ENCODE results near the gene MS4A15. TPM values are rescaled to one million over a fixed set of nuclear protein-coding genes. Genes with fewer than 3 reads are reported as not detected.

The MS4A15 gene
- total RNA-seq, 2 experiments from 2014 or later = not detected

- no peaks in the 10 kb centered on the region for H3K4me1 Mint-ChIP-seq
- no peaks in the 10 kb centered on the region for H3K9me3 Mint-ChIP-seq (ENCODE audit: low read depth)
Observed at GRCh38 chr11:60731586-60731985, 25.1 kb upstream of the MS4A15 start.

GRCh38 chr11:60734279-60734678, 22.4 kb upstream of the MS4A15 start:
- no peak overlapping the region for H3K4me3 Mint-ChIP-seq
- no peaks in the 10 kb centered on the region for H3K9me3 Mint-ChIP-seq (ENCODE audit: low read depth)
- H3K27ac Mint-ChIP-seq = no peak overlapping the region
- ChIA-PET POLR2A (no interaction called here), CTCF (interaction anchor here (0.8 kb wide), 1 partner anchor 41 kb away, joined by 3 read pairs; no protein-coding TSS in a partner anchor)
- intact Hi-C loops (cut with DNase I, micrococcal nuclease) = no loop called here
- DNase-seq (no peak), ATAC-seq (no peak)
- H3K27me3 Mint-ChIP-seq = peaks cover 8% of the 10 kb centered on the region
- H3K36me3 Mint-ChIP-seq (ENCODE audit: low read depth) = no peaks in the 10 kb centered on the region
- no peaks in the 10 kb centered on the region for H3K4me1 Mint-ChIP-seq

More at GRCh38 chr11:60731586-60731985, 25.1 kb upstream of the MS4A15 start:
- DNase-seq = no peak
- CTCF ChIA-PET = no interaction called here
- no peak overlapping the region for H3K27ac Mint-ChIP-seq
- no peak overlapping the region for H3K4me3 Mint-ChIP-seq
- POLR2A ChIA-PET = no interaction called here
- ATAC-seq = no peak
- no peaks in the 10 kb centered on the region for H3K36me3 Mint-ChIP-seq (ENCODE audit: low read depth)
- intact Hi-C loops (cut with DNase I, micrococcal nuclease) = no loop called here
- H3K27me3 Mint-ChIP-seq = peaks cover 13% of the 10 kb centered on the region

GRCh38 chr11:60739114-60739513, 17.6 kb upstream of the MS4A15 start:
- POLR2A ChIA-PET = no interaction called here
- CTCF ChIA-PET = interaction anchor here (0.7 to 1.4 kb wide), 2 partner anchors 22 to 23 kb away, joined by 3 to 4 read pairs; no protein-coding TSS in a partner anchor
- Mint-ChIP-seq H3K4me1 (no peaks in the 10 kb centered on the region), H3K27me3 (peaks cover 3% of the 10 kb centered on the region), H3K4me3 (no peak overlapping the region), H3K27ac (no peak overlapping the region), H3K9me3 (ENCODE audit: low read depth) (no peaks in the 10 kb centered on the region), H3K36me3 (ENCODE audit: low read depth) (no peaks in the 10 kb centered on the region)
- ATAC-seq (no peak), DNase-seq (no peak)
- intact Hi-C loops (cut with DNase I, micrococcal nuclease) = no loop called here

DNA sequence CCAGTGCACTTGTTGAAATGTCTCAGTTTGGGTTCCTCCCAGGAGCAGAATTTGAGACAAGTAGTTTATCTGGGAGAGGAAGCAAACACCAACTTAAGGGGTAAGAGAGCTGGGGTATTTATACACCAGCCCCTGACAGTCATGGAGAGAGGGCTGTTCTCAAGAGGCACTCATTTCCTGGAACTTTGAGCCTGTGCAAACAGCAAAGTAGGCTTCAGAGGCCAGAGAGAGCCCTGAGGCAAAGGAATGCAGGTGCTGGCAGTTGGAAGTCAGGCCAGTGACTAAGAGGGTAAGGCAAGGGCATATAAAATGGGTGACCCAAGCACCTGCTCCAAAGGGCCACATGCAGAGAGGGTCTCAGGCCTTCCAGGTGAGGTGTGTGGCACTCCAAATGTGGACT, 16.1 kb upstream of the MS4A15 start:
- CTCF ChIA-PET = interaction anchor here (0.7 to 1.4 kb wide), 2 partner anchors 22 to 49 kb away, joined by 3 read pairs; no protein-coding TSS in a partner anchor
- no peak for ATAC-seq
- intact Hi-C loops (cut with DNase I, micrococcal nuclease) = no loop called here

DNA sequence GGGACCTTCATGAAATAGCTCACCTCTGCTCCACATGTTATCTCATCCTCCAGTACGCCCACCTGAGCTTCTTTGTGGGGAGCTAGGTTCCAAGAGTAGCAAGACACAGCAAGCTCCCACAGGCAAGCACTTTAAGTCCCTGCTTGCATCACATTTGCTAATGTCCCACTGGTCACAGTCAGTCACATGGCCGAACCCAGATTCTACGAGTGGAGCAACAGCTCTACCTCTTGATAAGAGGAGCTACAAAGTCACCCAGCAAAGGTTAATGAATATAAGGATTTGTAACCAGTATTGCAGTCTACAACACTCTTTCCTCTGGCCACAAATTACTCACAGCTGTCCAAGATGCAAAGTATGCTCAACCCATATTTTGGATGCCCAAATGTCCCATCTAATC, 15.2 kb upstream of the MS4A15 start:
- H3K4me1 Mint-ChIP-seq = no peaks in the 10 kb centered on the region

More for the DNA sequence above, 16.1 kb upstream of the MS4A15 start:
- Mint-ChIP-seq H3K36me3 (ENCODE audit: low read depth) (no peaks in the 10 kb centered on the region), H3K27me3 (peaks cover 3% of the 10 kb centered on the region), H3K4me1 (no peaks in the 10 kb centered on the region), H3K4me3 (no peak overlapping the region), H3K27ac (no peak overlapping the region), H3K9me3 (ENCODE audit: low read depth) (no peaks in the 10 kb centered on the region)
- no peak for DNase-seq
- POLR2A ChIA-PET = no interaction called here

GRCh38 chr11:60743058-60743457, 13.6 kb upstream of the MS4A15 start:
- intact Hi-C loops (cut with DNase I, micrococcal nuclease) = no loop called here
- no peak for ATAC-seq
- Mint-ChIP-seq H3K9me3 (ENCODE audit: low read depth) (no peaks in the 10 kb centered on the region), H3K27ac (no peak overlapping the region), H3K27me3 (peaks cover 3% of the 10 kb centered on the region), H3K36me3 (ENCODE audit: low read depth) (no peaks in the 10 kb centered on the region), H3K4me3 (no peak overlapping the region), H3K4me1 (no peaks in the 10 kb centered on the region)
- no peak for DNase-seq
- POLR2A ChIA-PET = no interaction called here
- CTCF ChIA-PET = no interaction called here

More for the DNA sequence above, 15.2 kb upstream of the MS4A15 start:
- H3K27ac Mint-ChIP-seq = no peak overlapping the region
- ChIA-PET POLR2A (no interaction called here), CTCF (no interaction called here)
- H3K4me3 Mint-ChIP-seq = no peak overlapping the region
- H3K36me3 Mint-ChIP-seq (ENCODE audit: low read depth) = no peaks in the 10 kb centered on the region
- peaks cover 3% of the 10 kb centered on the region for H3K27me3 Mint-ChIP-seq
- no peak for DNase-seq
- intact Hi-C loops (cut with DNase I, micrococcal nuclease) = no loop called here
- H3K9me3 Mint-ChIP-seq (ENCODE audit: low read depth) = no peaks in the 10 kb centered on the region
- ATAC-seq = no peak

- intact Hi-C loops (cut with DNase I, micrococcal nuclease) = no loop called here
- no peaks in the 10 kb centered on the region for H3K9me3 Mint-ChIP-seq (ENCODE audit: low read depth)
Observed at GRCh38 chr11:60744114-60744513, 12.6 kb upstream of the MS4A15 start.

GRCh38 chr11:60747359-60747873, 9.3 kb upstream of the MS4A15 start:
- CTCF ChIA-PET = interaction anchor here (1.0 to 1.1 kb wide), 2 partner anchors 9 to 1695 kb away, joined by 3 to 4 read pairs; partner anchors contain the start of gene MS4A15
- no peak overlapping the region for H3K4me3 Mint-ChIP-seq
- H3K4me1 Mint-ChIP-seq = no peaks in the 10 kb centered on the region
- H3K36me3 Mint-ChIP-seq (ENCODE audit: low read depth) = no peaks in the 10 kb centered on the region
- ATAC-seq = no peak
- H3K27ac Mint-ChIP-seq = no peak overlapping the region
- DNase-seq = no peak
- H3K27me3 Mint-ChIP-seq = peaks cover 11% of the 10 kb centered on the region
- POLR2A ChIA-PET = no interaction called here
- intact Hi-C loops (cut with DNase I, micrococcal nuclease) = no loop called here
- H3K9me3 Mint-ChIP-seq (ENCODE audit: low read depth) = no peaks in the 10 kb centered on the region

More at GRCh38 chr11:60744114-60744513, 12.6 kb upstream of the MS4A15 start:
- Mint-ChIP-seq H3K27me3 (peaks cover 1% of the 10 kb centered on the region), H3K36me3 (ENCODE audit: low read depth) (no peaks in the 10 kb centered on the region), H3K27ac (no peak overlapping the region), H3K4me1 (no peaks in the 10 kb centered on the region), H3K4me3 (no peak overlapping the region)
- POLR2A ChIA-PET = no interaction called here
- DNase-seq = no peak
- no peak for ATAC-seq
- CTCF ChIA-PET = interaction anchor here (0.7 kb wide), 1 partner anchor 31 kb away, joined by 3 read pairs; no protein-coding TSS in a partner anchor

DNA sequence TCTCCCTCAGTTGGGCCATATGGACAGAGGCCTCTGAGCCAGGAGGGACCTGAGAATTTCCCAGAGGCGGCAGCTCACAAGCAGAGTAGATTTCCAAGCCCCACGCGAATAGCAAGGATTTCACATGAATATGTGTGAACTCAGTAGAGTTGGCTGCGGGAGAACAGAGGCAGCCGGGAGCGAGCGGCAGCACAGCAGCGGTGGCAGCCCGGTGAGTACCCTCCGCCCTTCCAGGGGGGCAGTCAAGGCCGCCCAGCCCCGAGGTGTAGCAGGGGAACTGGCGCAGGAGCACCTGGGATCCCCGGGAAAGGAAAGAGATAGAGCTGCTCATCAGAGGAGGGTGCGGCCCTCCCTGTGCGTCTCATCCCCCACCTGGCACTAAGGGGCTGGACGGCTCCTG, 8.4 kb upstream of the MS4A15 start:
- Mint-ChIP-seq H3K4me3 (no peak overlapping the region), H3K27ac (no peak overlapping the region), H3K9me3 (ENCODE audit: low read depth) (no peaks in the 10 kb centered on the region), H3K36me3 (ENCODE audit: low read depth) (no peaks in the 10 kb centered on the region), H3K27me3 (peaks cover 12% of the 10 kb centered on the region), H3K4me1 (no peaks in the 10 kb centered on the region)
- CTCF ChIA-PET = no interaction called here
- no peak for ATAC-seq
- no peak for DNase-seq
- intact Hi-C loops (cut with DNase I, micrococcal nuclease) = no loop called here
- POLR2A ChIA-PET = no interaction called here

DNA sequence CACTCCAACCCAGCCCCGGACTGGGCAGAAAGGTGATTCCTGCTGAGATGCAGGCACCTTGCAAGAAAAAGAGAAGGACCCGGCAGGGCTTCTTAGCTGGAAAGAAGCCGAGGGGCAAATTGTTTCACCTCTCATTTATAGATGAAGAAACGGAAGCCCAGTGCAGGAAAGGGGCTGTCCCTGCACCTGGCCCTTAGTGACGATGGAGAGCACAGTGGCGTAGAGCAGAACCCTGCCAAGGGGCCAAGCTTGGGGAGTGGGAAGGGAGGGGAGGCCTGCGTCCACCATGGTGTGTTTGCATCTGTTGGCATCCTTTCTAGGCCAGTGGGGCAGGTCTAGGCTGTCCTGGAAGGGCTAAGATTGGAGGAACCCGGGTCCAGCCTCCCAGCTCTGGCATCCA, 7.8 kb upstream of the MS4A15 start:
- intact Hi-C loops (cut with DNase I, micrococcal nuclease) = no loop called here
- no peak overlapping the region for H3K4me3 Mint-ChIP-seq
- POLR2A ChIA-PET = no interaction called here
- no peaks in the 10 kb centered on the region for H3K36me3 Mint-ChIP-seq (ENCODE audit: low read depth)
- H3K27me3 Mint-ChIP-seq = peaks cover 12% of the 10 kb centered on the region
- no peaks in the 10 kb centered on the region for H3K9me3 Mint-ChIP-seq (ENCODE audit: low read depth)
- H3K27ac Mint-ChIP-seq = no peak overlapping the region
- DNase-seq (no peak), ATAC-seq (no peak)
- CTCF ChIA-PET = interaction anchor here (1.1 kb wide), 1 partner anchor 14 kb away, joined by 3 read pairs; no protein-coding TSS in a partner anchor
- H3K4me1 Mint-ChIP-seq = no peaks in the 10 kb centered on the region

GRCh38 chr11:60750911-60751310, 5.8 kb upstream of the MS4A15 start:
- intact Hi-C loops (cut with DNase I, micrococcal nuclease) = no loop called here
- CTCF ChIA-PET = no interaction called here
- Mint-ChIP-seq H3K27me3 (peaks cover 12% of the 10 kb centered on the region), H3K27ac (no peak overlapping the region), H3K36me3 (ENCODE audit: low read depth) (no peaks in the 10 kb centered on the region), H3K9me3 (ENCODE audit: low read depth) (no peaks in the 10 kb centered on the region), H3K4me1 (no peaks in the 10 kb centered on the region), H3K4me3 (no peak overlapping the region)
- DNase-seq (no peak), ATAC-seq (no peak)
- POLR2A ChIA-PET = no interaction called here

DNA sequence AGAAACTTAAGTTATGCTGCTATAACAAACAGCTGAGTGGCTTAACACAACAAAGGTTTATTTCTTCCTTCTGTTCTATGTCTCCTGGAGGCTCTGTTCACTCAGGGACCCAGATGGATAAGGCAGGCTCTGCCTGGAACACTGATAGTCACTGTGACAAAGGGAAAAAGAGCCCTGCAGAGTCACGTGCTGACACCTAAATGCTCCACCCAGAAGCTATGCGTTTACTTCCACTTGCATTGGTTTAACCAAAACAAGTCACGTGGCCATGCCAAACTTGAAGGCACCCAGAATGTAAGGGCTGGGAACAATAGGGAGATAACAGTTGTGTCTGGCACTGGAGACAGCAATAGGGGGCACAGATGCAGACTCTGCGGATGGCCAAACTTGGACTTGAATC, 3.4 kb upstream of the MS4A15 start:
- no peak for ATAC-seq
- no peaks in the 10 kb centered on the region for H3K4me1 Mint-ChIP-seq
- peaks cover 17% of the 10 kb centered on the region for H3K27me3 Mint-ChIP-seq
- H3K9me3 Mint-ChIP-seq (ENCODE audit: low read depth) = no peaks in the 10 kb centered on the region
- no peak overlapping the region for H3K27ac Mint-ChIP-seq
- CTCF ChIA-PET = interaction anchor here (1.0 to 2.6 kb wide), 5 partner anchors 10 to 46 kb away, joined by 3 to 19 read pairs (median 5); no protein-coding TSS in a partner anchor
- DNase-seq = no peak
- intact Hi-C loops (cut with DNase I, micrococcal nuclease) = no loop called here
- POLR2A ChIA-PET = no interaction called here
- no peaks in the 10 kb centered on the region for H3K36me3 Mint-ChIP-seq (ENCODE audit: low read depth)
- no peak overlapping the region for H3K4me3 Mint-ChIP-seq
